SJCRH30 (cell line): ENCODE data around the gene ATP2B1. TPM values are rescaled to one million over a fixed set of nuclear protein-coding genes. Genes with fewer than 3 reads are reported as not detected.
"Not testable (repeated sequence)": the region's sequence is repeated elsewhere in the genome, so short reads cannot be mapped to it uniquely, and the experiment has no call there.

Source experiments
- DNase-seq, 2 experiments: peaks; one replicate each; pipeline ENCODE4 v3.0.0-alpha.2; 2015 to 2020
- H3K27ac ChIP-seq: fragments of 250-450 bp; sonication (Bioruptor Pico); 2 replicates; pipeline ENCODE4 v1.5.1; 2020; ENCODE audit warnings: mild to moderate bottlenecking, moderate library complexity
- H3K27me3 ChIP-seq: fragments of 250-450 bp; sonication (Bioruptor Pico); 2 replicates; pipeline ENCODE4 v1.5.1; 2020; ENCODE audit warnings: mild to moderate bottlenecking, moderate library complexity
- H3K36me3 ChIP-seq: fragments of 250-450 bp; sonication (Bioruptor Pico); 2 replicates; pipeline ENCODE4 v1.5.1; 2020; ENCODE audit warnings: mild to moderate bottlenecking, moderate library complexity
- H3K4me1 ChIP-seq: fragments of 250-450 bp; sonication (Bioruptor Pico); 2 replicates; pipeline ENCODE4 v1.5.1; 2020; ENCODE audit warnings: mild to moderate bottlenecking, moderate library complexity
- H3K4me3 ChIP-seq: fragments of 250-450 bp; sonication (Bioruptor Pico); 2 replicates; pipeline ENCODE4 v1.5.1; 2020; ENCODE audit warnings: mild to moderate bottlenecking, moderate library complexity
- H3K9me3 ChIP-seq: fragments of 250-450 bp; sonication (Bioruptor Pico); replicated peaks from 2 replicates; pipeline ENCODE4 v1.5.1; 2020; ENCODE audit warnings: mild to moderate bottlenecking, moderate library complexity
- total RNA-seq: library from RNA; depleted of rRNA; stranded (reverse); fragments of >200 nt; shearing (Covaris generic); gene quantifications from 2 replicates; pipeline ENCODE4 v1.2.3, GENCODE V29; 2014; rRNA removed

Gene ATP2B1
- total RNA-seq, result 160 and 181 TPM in 2 replicates

DNA sequence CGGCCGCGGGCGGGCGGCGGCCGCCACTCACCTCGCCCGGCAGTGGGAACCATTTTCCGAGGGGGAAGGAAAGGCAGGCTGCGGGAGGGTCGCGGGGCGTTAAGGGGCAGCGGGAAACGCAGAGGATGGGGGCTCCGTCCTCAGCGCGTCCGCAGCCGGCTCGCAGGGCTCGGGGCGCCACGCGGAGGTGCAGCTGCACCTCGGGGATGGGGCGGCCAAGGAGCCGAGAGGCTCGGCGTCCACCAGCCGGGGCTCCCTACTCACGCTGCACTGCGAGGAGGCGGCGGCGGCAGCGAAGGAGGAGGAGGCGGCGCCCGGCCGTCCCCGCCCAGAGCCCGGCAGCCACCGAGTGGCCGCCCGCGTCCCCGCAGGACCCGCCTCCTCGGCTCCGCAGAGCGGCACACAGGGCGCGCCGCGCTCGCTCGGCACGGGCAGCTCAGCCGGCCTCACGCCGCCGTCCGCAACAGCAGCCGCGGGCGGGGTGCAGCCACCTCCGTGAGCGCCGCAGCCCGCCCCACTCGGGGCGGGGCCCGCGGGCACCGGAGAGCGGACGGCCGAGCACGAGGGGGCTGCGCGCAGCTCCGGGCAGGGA is at the start of gene ATP2B1:
Gene ATP2B1 (minus strand): TSS at position 274 of the 592 bp plus-strand sequence. CDS start 52,952 bp downstream, outside the sequence.
- Histone ChIP-seq H3K9me3 (no peaks in the 10 kb centered on the region), H3K27me3 (no peaks in the 10 kb centered on the region), H3K4me1 (peaks cover 6% of the 10 kb centered on the region; the same call in 1 of the 2 replicates), H3K4me3 (peak within 1 kb of the TSS; percentile 87), H3K27ac (peak within 1 kb of the TSS; percentile 96), H3K36me3 (0 out of 2 replicates have a peak, but pooled peaks cover 5% of the 10 kb centered on the region)
- DNase-seq, result peak; percentile 82 to 88

DNA sequence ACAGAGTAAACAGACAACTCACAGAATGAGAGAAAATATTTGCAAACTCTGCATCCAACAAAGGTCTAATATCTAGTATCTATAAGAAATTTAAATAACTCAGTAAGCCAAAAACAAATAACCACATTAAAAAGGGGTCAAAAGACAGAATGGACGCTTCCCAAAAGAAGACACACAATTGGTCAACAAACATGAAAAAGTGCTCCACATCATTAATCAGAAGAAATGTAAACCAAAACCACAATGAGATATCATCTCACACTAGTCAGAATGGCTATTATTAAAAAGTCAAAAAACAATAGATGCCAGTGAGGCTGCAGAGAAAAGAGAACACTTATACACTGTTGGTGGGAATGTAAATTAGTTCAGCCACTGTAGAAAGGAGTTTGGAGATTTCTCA is 49.3 kb upstream of the ATP2B1 start:
- not testable (repeated sequence) for H3K27me3 ChIP-seq, H3K4me3 ChIP-seq, H3K36me3 ChIP-seq, H3K9me3 ChIP-seq, H3K27ac ChIP-seq, DNase-seq
- peaks cover 17% of the 10 kb centered on the region for H3K4me1 ChIP-seq

DNA sequence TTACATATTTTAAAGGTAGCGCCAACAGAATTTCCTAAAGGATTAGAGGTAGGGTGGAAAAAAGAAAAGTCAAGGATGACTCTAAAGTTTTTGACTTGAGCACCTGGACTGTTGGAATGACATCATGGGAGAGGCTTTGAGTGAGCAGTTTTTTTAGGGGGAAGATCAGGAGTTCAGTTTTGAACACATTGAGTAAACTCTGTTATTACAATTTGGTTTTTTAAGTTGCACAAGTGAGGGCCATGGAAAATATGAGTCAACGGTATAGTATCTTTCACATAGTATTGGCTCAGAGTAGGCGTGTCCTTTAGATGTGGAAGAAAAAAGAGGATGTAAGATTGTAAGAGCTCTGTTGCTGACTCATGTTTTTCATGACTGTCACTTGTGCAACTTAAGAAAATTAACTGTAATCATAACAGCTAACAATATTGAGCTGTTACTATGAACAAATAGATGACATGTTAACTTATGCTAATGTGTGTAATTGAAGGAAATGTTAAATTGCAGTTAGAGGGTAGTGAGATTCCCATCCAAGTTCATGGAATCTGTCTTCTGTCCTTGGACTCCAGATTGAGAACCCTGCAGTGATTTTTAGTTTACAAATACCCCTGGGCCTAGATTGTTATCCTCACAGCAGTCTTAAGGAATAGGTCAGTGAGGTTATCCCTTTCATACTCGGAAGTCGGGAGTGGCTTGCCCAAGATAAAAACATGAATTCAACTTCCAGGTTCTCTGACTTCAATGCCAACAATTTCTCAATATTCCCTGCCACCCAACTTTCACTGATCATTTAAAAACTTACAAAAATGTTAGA is 48.2 kb upstream of the ATP2B1 start:
- H3K4me3 ChIP-seq, result no peak overlapping the region
- no peaks in the 10 kb centered on the region for H3K9me3 ChIP-seq
- H3K4me1 ChIP-seq, result peaks cover 10% of the 10 kb centered on the region
- no peak for DNase-seq
- no peaks in the 10 kb centered on the region for H3K36me3 ChIP-seq
- no peak overlapping the region for H3K27ac ChIP-seq
- H3K27me3 ChIP-seq, result no peaks in the 10 kb centered on the region

DNA sequence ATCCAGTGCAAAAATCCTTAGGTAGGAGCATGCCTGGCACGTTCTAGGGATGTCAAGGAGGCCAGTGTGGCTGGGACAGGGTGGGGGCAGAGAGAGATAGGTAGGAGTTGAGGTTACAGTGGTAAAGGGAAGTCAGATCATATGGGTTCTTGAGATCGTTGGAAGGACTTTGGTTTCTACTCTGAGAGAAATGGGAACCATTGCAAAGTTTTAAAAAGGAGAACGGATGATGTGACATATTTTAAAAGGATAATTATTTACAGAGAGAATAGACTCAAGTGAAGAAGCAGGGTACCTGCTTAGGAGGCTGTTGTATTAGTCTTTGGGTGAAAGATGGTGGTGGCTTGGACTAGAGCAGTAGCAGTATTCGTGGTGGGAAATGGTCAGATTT is 47.6 kb upstream of the ATP2B1 start:
- no peak for DNase-seq
- H3K4me1 ChIP-seq, result peaks cover 4% of the 10 kb centered on the region
- H3K9me3 ChIP-seq, result no peaks in the 10 kb centered on the region
- H3K27me3 ChIP-seq, result no peaks in the 10 kb centered on the region
- H3K36me3 ChIP-seq, result no peaks in the 10 kb centered on the region
- no peak overlapping the region for H3K27ac ChIP-seq
- H3K4me3 ChIP-seq, result no peak overlapping the region

DNA sequence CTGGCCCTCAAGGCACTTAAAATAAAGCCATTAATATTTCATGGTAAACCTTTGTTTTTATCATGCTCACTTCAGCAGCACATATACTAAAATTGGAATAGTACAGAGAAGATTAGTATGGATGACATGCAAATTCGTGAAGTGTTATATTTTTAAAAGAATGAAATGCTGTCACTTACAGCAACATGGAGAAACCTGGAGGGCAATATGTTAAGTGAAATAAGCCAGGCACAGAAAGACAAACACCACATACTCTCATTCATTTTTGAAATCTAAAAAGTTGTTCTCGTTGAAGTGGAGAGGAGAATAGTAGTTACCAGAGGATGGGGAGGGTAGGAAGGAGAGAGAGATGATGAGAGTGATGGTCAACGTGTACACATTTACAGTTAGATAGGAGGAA is 45.4 kb upstream of the ATP2B1 start:
- peaks cover 4% of the 10 kb centered on the region; the same call in 1 of the 2 replicates for H3K9me3 ChIP-seq
- no peaks in the 10 kb centered on the region for H3K27me3 ChIP-seq
- H3K4me3 ChIP-seq, result no peak overlapping the region
- H3K4me1 ChIP-seq, result peaks cover 3% of the 10 kb centered on the region
- no peak overlapping the region for H3K27ac ChIP-seq
- H3K36me3 ChIP-seq, result no peaks in the 10 kb centered on the region
- no peak for DNase-seq

DNA sequence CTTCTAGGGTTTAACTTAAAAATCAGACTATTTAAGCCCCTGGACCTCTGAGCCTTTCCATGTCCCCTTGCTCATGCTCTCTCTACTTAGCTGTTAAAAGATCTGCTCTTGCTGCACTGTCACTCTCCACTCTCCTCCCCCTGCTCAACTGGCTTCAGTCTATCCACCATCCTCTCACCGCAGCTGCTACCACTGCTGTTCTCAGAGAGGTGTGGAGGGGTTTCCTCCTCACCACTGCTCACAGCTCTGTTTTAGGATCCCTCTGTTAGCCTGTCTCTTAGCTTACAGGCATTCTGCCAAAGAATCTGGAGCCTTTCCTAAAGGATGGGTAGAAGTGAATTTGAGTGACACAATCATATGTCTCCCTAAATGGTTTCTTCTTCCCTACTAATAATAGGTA is 43.7 kb upstream of the ATP2B1 start:
- DNase-seq, result peak; percentile 26 to 37
- H3K36me3 ChIP-seq, result no peaks in the 10 kb centered on the region
- no peak overlapping the region for H3K27ac ChIP-seq
- H3K4me1 ChIP-seq, result peaks cover 3% of the 10 kb centered on the region
- no peak overlapping the region for H3K4me3 ChIP-seq
- no peaks in the 10 kb centered on the region for H3K27me3 ChIP-seq
- H3K9me3 ChIP-seq, result peaks cover 4% of the 10 kb centered on the region; the same call in 1 of the 2 replicates

DNA sequence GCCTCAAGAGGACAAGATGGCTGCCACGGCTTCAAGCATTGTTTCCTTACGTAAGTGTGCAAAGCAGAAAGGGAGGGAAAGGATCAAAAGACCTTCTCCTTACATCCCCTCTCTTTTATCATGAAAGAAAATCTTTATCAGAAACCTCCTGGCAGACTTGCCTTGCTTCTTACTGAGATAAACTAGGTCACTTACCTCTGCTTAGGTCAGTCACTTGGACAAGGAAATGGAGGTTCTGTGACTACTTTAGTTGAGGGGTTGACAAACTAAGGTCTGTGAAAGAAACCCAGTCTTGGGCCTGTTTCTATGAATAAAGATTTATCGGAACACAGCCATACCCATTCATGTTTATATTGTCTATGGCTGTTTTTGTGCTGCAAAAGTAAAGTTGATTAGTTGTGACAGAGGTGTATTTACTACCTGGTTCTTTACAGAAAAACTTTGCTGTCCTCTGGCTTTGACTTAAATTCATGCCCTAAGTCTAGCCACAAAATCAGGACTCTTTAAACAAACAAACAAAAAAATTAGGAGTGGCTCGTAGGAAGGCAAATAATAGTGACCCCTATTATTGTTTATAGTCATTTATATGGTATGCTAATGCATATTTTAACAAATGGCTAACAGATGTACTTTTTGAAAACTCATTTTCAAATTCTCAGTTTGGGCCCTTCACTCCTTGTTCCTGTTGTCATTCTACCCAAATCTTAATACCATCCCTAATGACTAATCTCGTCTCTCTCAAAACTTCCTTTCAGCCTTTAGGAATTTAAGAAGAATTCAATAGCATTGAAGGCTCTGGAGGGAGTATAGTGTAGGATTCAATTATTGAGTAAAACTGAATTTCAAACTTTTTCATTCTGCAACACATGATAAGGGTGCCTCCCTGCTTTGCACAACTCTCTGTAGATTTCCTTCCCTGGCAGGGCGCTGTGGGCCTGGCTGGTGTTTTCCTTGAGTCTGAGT is 42.0 kb upstream of the ATP2B1 start:
- Histone ChIP-seq H3K36me3 (no peaks in the 10 kb centered on the region), H3K27ac (no peak overlapping the region), H3K4me1 (peaks cover 3% of the 10 kb centered on the region), H3K9me3 (peaks cover 4% of the 10 kb centered on the region; the same call in 1 of the 2 replicates), H3K27me3 (no peaks in the 10 kb centered on the region), H3K4me3 (no peak overlapping the region)
- DNase-seq, result no peak

DNA sequence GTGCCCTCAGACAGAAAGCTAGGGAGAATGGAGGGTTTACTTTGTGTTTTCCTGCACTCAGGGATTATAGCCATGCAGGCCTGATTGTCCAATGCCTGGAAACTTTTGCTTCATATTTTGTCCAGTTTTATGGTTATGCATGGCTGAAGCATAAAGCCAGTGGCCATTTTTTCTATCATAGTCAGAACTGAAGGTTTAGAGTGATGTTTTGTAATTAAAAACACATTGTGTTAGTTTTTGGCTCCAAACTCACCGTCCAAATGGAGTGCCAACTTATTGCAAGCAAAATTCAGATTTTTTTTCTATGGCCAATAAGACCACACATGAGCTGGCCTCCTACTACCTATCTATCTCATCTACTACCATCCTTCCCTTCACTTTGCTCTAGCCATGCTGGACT is 40.2 kb upstream of the ATP2B1 start:
- no peak for DNase-seq
- Histone ChIP-seq H3K4me1 (peaks cover 3% of the 10 kb centered on the region), H3K9me3 (peaks cover 4% of the 10 kb centered on the region; the same call in 1 of the 2 replicates), H3K27ac (no peak overlapping the region), H3K36me3 (no peaks in the 10 kb centered on the region), H3K27me3 (no peaks in the 10 kb centered on the region), H3K4me3 (no peak overlapping the region)

DNA sequence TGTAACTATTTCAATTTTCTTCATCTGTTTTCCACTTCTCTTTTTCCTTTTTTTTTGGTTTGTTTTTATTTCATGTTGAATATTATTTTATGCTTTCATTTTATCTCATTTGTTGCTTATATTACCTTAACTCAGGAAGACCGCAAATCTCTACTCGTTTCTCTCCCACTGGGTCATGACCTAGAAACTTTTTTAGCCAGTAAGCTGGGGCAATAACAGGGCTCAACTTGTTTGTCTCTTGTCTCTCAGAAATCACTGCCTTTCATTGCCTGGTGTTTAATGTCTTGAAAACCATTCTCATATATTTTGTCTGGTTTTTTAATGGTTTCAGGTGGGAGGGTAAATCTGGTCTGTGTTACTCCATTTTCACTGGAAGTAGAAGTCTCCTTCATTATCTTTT is 36.6 kb upstream of the ATP2B1 start:
- Histone ChIP-seq H3K27ac (no peak overlapping the region), H3K4me1 (no peaks in the 10 kb centered on the region), H3K9me3 (peaks cover 13% of the 10 kb centered on the region), H3K36me3 (no peaks in the 10 kb centered on the region), H3K27me3 (no peaks in the 10 kb centered on the region), H3K4me3 (no peak overlapping the region)
- DNase-seq, result no peak

DNA sequence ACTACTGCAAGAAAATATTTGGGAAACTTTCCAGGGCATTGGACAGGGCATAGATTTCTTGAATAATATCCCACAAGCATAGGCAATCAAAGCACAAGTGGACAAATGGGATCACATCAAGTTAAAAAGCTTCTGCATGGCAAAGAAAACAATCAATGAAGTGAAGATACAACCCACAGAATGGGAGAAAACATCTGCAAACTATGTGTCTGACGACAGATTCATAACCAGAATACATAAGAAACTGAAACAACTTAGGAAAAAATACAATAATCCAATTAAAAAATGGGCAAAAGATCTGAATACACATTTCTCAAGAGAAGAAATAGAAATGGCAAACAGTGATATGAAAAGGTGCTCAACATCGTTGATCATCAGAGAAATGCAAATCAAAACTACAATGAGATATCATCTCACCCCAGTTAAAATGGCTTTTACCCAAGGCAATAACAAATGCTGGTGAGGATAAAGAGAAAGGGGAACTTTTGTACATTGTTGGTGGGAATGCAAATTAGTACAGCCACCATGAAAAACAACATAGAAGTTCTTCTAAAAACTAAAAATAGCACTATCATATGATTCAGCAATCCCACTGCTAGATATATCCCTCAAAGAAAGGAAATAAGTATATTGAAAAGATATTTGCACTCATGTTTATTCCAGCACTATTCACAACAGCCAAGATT is 33.8 kb upstream of the ATP2B1 start:
- no peak overlapping the region for H3K27ac ChIP-seq
- no peaks in the 10 kb centered on the region for H3K27me3 ChIP-seq
- DNase-seq, result no peak
- no peaks in the 10 kb centered on the region for H3K36me3 ChIP-seq
- H3K4me3 ChIP-seq, result no peak overlapping the region
- peaks cover 10% of the 10 kb centered on the region for H3K9me3 ChIP-seq
- no peaks in the 10 kb centered on the region for H3K4me1 ChIP-seq

DNA sequence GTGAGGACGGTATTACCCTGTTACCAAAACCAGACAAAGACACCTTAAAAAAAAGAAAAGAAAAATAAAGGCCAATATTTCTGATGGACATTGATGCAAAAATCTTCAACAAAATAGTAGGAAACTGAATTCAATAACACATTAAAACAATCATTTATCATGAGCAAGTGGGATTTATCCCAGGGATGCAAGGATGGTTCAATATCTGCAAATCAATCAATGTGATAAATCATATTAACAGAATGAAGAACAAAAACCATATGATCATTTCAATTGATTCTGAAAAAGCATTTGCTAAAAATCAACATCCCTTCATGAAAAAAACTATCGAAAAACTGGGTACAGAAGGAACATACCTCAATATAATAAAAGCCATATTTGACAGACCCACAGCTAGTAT is 32.3 kb upstream of the ATP2B1 start:
- no peaks in the 10 kb centered on the region for H3K4me1 ChIP-seq
- no peak overlapping the region for H3K27ac ChIP-seq
- peaks cover 10% of the 10 kb centered on the region for H3K9me3 ChIP-seq
- H3K27me3 ChIP-seq, result no peaks in the 10 kb centered on the region
- no peaks in the 10 kb centered on the region for H3K36me3 ChIP-seq
- no peak for DNase-seq
- H3K4me3 ChIP-seq, result no peak overlapping the region

DNA sequence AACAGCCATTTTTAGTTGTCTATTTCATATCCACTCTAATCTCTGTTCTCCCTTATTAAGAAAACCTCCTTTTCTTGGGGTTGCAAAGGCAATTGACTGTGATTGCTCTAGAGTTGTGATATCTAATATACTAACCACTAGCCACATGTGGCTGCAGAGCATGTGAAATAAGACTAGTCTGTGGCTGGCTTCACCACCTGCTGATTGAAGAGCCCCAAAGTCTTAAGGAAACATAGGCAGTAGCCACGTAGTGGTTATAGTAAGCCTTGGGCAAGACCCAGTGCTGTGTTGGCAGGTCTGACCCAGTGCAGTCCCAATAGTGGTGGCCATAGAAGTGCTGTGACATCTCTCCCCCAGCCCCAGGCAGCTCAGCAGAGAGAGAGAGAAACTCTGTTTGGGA is 28.4 kb upstream of the ATP2B1 start:
- H3K9me3 ChIP-seq, result peaks cover 16% of the 10 kb centered on the region
- H3K36me3 ChIP-seq, result no peaks in the 10 kb centered on the region
- no peaks in the 10 kb centered on the region; the same call in 1 of the 2 replicates for H3K4me1 ChIP-seq
- H3K27me3 ChIP-seq, result no peaks in the 10 kb centered on the region
- DNase-seq, result no peak
- H3K27ac ChIP-seq, result no peak overlapping the region
- no peak overlapping the region for H3K4me3 ChIP-seq

DNA sequence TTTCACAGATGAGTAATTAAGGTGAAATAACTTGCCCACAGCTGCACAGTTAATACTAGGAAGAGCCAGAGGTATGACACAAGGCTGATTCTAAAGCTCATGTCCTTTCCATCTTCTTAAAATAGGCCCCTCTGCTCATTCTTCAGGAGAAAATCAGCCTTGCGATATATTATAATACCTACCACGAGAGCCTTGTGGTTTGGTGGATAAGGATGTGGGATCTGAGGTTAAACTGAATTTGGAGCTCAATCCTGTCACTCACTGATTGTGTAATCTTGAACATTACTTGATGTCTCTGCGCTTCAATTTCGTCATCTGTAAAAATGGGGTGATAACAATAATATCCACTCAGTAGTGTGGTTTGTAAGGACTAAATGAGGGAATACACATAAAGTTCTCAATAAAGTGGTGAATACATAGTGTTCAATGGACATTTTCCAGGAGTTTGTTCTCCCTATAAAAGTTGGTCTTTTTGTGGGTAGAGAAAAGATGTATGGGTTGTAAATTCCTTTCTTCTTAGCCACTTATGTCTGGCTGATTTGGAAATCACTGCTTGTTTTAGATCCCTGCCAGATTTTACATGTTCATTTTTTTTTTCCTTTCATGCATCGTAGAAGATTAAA is 25.1 kb upstream of the ATP2B1 start:
- H3K27ac ChIP-seq, result no peak overlapping the region; the same call in 1 of the 2 replicates
- no peak overlapping the region for H3K4me3 ChIP-seq
- DNase-seq, result peak; percentile 19 to 52
- H3K4me1 ChIP-seq, result no peaks in the 10 kb centered on the region; the same call in 1 of the 2 replicates
- peaks cover 6% of the 10 kb centered on the region; the same call in 1 of the 2 replicates for H3K9me3 ChIP-seq
- H3K36me3 ChIP-seq, result no peaks in the 10 kb centered on the region
- no peaks in the 10 kb centered on the region for H3K27me3 ChIP-seq

DNA sequence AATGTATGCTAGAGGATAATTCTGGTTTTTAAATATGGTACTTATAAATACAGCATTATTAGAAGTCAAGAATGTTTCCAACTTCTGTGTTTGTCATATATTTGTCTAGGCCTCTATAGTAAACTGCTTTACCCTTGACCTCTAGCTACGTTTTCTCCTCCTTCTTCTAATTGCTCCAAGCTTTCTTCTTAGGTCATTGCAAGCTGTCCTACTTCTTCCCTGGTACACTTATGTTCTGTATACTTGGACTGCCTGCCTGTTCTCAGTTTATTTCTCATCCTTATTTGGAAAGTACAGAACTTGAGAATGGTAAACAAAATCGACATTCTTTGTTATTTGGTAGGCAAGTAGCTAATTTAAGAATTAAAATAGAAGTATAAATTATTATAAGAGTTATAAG is 23.9 kb upstream of the ATP2B1 start:
- DNase-seq, result no peak
- no peak overlapping the region for H3K27ac ChIP-seq
- H3K4me3 ChIP-seq, result no peak overlapping the region
- peaks cover 6% of the 10 kb centered on the region; the same call in 1 of the 2 replicates for H3K9me3 ChIP-seq
- H3K36me3 ChIP-seq, result no peaks in the 10 kb centered on the region
- no peaks in the 10 kb centered on the region for H3K27me3 ChIP-seq
- no peaks in the 10 kb centered on the region; the same call in 1 of the 2 replicates for H3K4me1 ChIP-seq
